HCT116 (cell line): ENCODE measurements around the gene NCKAP5. TPM values are rescaled to one million over a fixed set of nuclear protein-coding genes. Genes with fewer than 3 reads are reported as not detected.

Experiments
- ATAC-seq: fragments of 200-7000 bp; cut with Tn5 transposase; 2 replicates; pipeline ENCODE4 v1.9.1; 2020; ENCODE audit warnings: mild to moderate bottlenecking, moderate library complexity
- BruUV-seq: library from RNA; stranded (reverse); fragments of 400-500 nt; replicated peaks from 2 replicates; lab custom pipeline; 2021; lab: Mats Ljungman, UMichigan
- CTCF ChIA-PET: fragments of 300-600 bp; sonication (Branson Sonifier 250); formaldehyde crosslinking; loops from one replicate; lab custom pipeline; 2021; ENCODE audit warnings: antibody characterized with exemption; lab: Charles Lee
- POLR2A ChIA-PET: fragments of 300-600, 350-600 bp; sonication (Branson Sonifier 250); formaldehyde crosslinking; loops from one replicate; lab custom pipeline; 2021; ENCODE audit warnings: antibody characterized with exemption; lab: Charles Lee
- RAD21 ChIA-PET, 2 experiments: fragments of 300-600 bp; sonication (Branson Sonifier 250); formaldehyde crosslinking; loops; one replicate each; lab custom pipeline; 2023; ENCODE audit warnings: low total read pairs in 2 of 2; ENCODE audit not compliant: uncharacterized antibody in 2 of 2, unreplicated experiment in 2 of 2, low non-redundant PET in 1 of 2; lab: Charles Lee
- DNase-seq: peaks from one replicate; pipeline ENCODE4 v3.0.0-alpha.2; 2010; ENCODE audit warnings: low read depth, low spot score
- H2AFZ ChIP-seq: fragments of 200-600 bp; shearing (Covaris generic), sonication (generic); 2 replicates; pipeline ENCODE4 v1.6.1; 2017; ENCODE audit warnings: low read depth, mixed run types, mixed read lengths, antibody characterized with exemption, low read length; ENCODE audit not compliant: poor library complexity, severe bottlenecking
- H3K27ac ChIP-seq: 2 replicates; pipeline ENCODE4 v1.5.1; 2012; ENCODE audit warnings: low read depth, low read length
- H3K27me3 ChIP-seq: fragments of 200-600 bp; sonication (generic); 2 replicates; pipeline ENCODE4 v1.6.1; 2016; ENCODE audit warnings: mixed run types, low read length, mixed read lengths; ENCODE audit not compliant: insufficient read depth
- H3K36me3 ChIP-seq, 2 experiments: fragments of 200-500 bp in 1 of 2; fragments of 200-600 bp in 1 of 2; sonication (Bioruptor generic) in 1 of 2; sonication (generic) in 1 of 2; 2 replicates each; pipeline versions ENCODE4 v1.5.1 to v1.6.1; 2014 to 2016; ENCODE audit warnings: low read length in 2 of 2, inconsistent platforms in 1 of 2, mixed read lengths in 1 of 2, mixed run types in 1 of 2; ENCODE audit not compliant: insufficient read depth in 2 of 2, control insufficient read depth in 1 of 2
- H3K4me1 ChIP-seq, 2 experiments: fragments of 200-600 bp in 1 of 2; sonication (generic) in 1 of 2; 2 replicates each; pipeline versions ENCODE4 v1.5.1 to v1.6.1; 2012 to 2017; ENCODE audit warnings: low read length in 2 of 2, inconsistent platforms in 1 of 2, mild to moderate bottlenecking in 1 of 2, mixed read lengths in 1 of 2, mixed run types in 1 of 2, moderate library complexity in 1 of 2; ENCODE audit not compliant: insufficient read depth in 2 of 2, control insufficient read depth in 1 of 2
- H3K4me2 ChIP-seq: fragments of 200-600 bp; sonication (generic); 2 replicates; pipeline ENCODE4 v1.6.1; 2017; ENCODE audit warnings: mixed run types, low read length, mixed read lengths
- H3K4me3 ChIP-seq, 2 experiments: fragments of 200-600 bp in 1 of 2; sonication (generic) in 1 of 2; replicated peaks in 1 of 2; 2 replicates each; pipeline ENCODE4 v1.5.1; 2011 to 2016; ENCODE audit warnings: low read length in 2 of 2, control low read depth in 1 of 2, low read depth in 1 of 2, mild to moderate bottlenecking in 1 of 2, mixed read lengths in 1 of 2, mixed run types in 1 of 2
- H3K79me2 ChIP-seq: fragments of 200-600 bp; sonication (generic); 2 replicates; pipeline ENCODE4 v1.6.1; 2017; ENCODE audit warnings: mild to moderate bottlenecking, mixed run types, low read length, moderate library complexity, mixed read lengths; ENCODE audit not compliant: insufficient read depth
- H3K9ac ChIP-seq: fragments of 200-600 bp; sonication (generic); 2 replicates; pipeline ENCODE4 v1.6.1; 2016; ENCODE audit warnings: low read length, mixed read lengths
- H3K9me2 ChIP-seq: fragments of 200-600 bp; sonication (generic), shearing (Covaris generic); 2 replicates; pipeline ENCODE4 v1.6.1; 2017; ENCODE audit warnings: mixed run types, mild to moderate bottlenecking, moderate library complexity; ENCODE audit not compliant: insufficient read depth
- H3K9me3 ChIP-seq, 2 experiments: fragments of 200-500 bp in 1 of 2; fragments of 200-600 bp in 1 of 2; sonication (Bioruptor generic) in 1 of 2; sonication (generic) in 1 of 2; 2 replicates each; pipeline ENCODE4 v1.6.1; 2014 to 2017; ENCODE audit warnings: low read length in 2 of 2, mixed read lengths in 2 of 2, inconsistent platforms in 1 of 2, low read depth in 1 of 2, mild to moderate bottlenecking in 1 of 2, mixed run types in 1 of 2, moderate library complexity in 1 of 2; ENCODE audit not compliant: control insufficient read depth in 1 of 2, insufficient read depth in 1 of 2
- H4K20me1 ChIP-seq: fragments of 200-600 bp; sonication (generic), shearing (Covaris generic); 2 replicates; pipeline ENCODE4 v1.6.1; 2017; ENCODE audit warnings: mixed run types, mild to moderate bottlenecking, moderate library complexity; ENCODE audit not compliant: insufficient read depth
- CBX3 ChIP-seq: IDR thresholded peaks from 2 replicates; pipeline ENCODE4 v1.6.1; 2012; ENCODE audit warnings: low read depth
- CTCF ChIP-seq, 3 experiments: fragments of 200-600 bp in 1 of 3; sonication (generic) in 1 of 3; IDR thresholded peaks in 2 of 3; conservative IDR thresholded peaks in 1 of 3; 2 replicates each; pipeline ENCODE4 v1.5.1; 2012 to 2017; ENCODE audit warnings: low read depth in 2 of 3, low read length in 2 of 3, antibody characterized with exemption in 1 of 3, borderline replicate concordance in 1 of 3, control low read depth in 1 of 3, mild to moderate bottlenecking in 1 of 3, mixed read lengths in 1 of 3, mixed run types in 1 of 3, moderate library complexity in 1 of 3; ENCODE audit not compliant: insufficient read depth in 1 of 3
- ELF1 ChIP-seq: IDR thresholded peaks from 2 replicates; pipeline ENCODE4 v1.6.1; 2012; ENCODE audit warnings: low read depth, borderline replicate concordance
- EZH2 ChIP-seq: fragments of 200-600 bp; sonication (generic); IDR thresholded peaks from 2 replicates; pipeline ENCODE4 v1.6.1; 2017; ENCODE audit warnings: antibody characterized with exemption, mixed run types
- EZH2phosphoT487 ChIP-seq: fragments of 200-600 bp; IDR thresholded peaks from 2 replicates; pipeline ENCODE4 v1.6.1; 2018; ENCODE audit warnings: antibody characterized with exemption, borderline replicate concordance
- MAX ChIP-seq: IDR thresholded peaks from 2 replicates; pipeline ENCODE4 v1.6.1; 2012
- POLR2AphosphoS5 ChIP-seq: IDR thresholded peaks from 2 replicates; pipeline ENCODE4 v1.6.1; 2011; ENCODE audit warnings: mild to moderate bottlenecking, low read depth, low read length, moderate library complexity
- RAD21 ChIP-seq: IDR thresholded peaks from 2 replicates; pipeline ENCODE4 v1.6.1; 2012; ENCODE audit warnings: low read depth, mild to moderate bottlenecking
- REST ChIP-seq: IDR thresholded peaks from 2 replicates; pipeline ENCODE4 v1.6.1; 2012; ENCODE audit warnings: low read depth
- SIN3A ChIP-seq: IDR thresholded peaks from 2 replicates; pipeline ENCODE4 v1.6.1; 2012; ENCODE audit warnings: low read depth
- SRF ChIP-seq: IDR thresholded peaks from 2 replicates; pipeline ENCODE4 v1.6.1; 2012; ENCODE audit warnings: low read depth
- TCF7L2 ChIP-seq: IDR thresholded peaks from 2 replicates; pipeline ENCODE4 v1.7.0; 2011; ENCODE audit warnings: borderline replicate concordance, inconsistent platforms; ENCODE audit not compliant: insufficient read depth, insufficient read length; ENCODE audit errors: extremely low read depth
- ZBTB33 ChIP-seq: IDR thresholded peaks from 2 replicates; pipeline ENCODE4 v1.6.1; 2011; ENCODE audit warnings: mild to moderate bottlenecking, low read length, moderate library complexity; ENCODE audit not compliant: insufficient replicate concordance; ENCODE audit errors: extremely low read depth
- ZFX ChIP-seq: fragments of 450-650 bp; IDR thresholded peaks from 2 replicates; pipeline ENCODE4 v1.6.1; 2017
- ZNF274 ChIP-seq: fragments of 200-500 bp; sonication (Bioruptor generic); IDR thresholded peaks from 2 replicates; pipeline ENCODE4 v1.6.1; 2014; ENCODE audit warnings: mild to moderate bottlenecking, low read depth, low read length, inconsistent platforms
- intact Hi-C: fragments of 100-400 bp; cut with micrococcal nuclease; formaldehyde crosslinking; loops from 2 replicates; pipeline ENCODE4 v1.10.0; 2022
- total RNA-seq: library from RNA; stranded (reverse); gene quantifications from one replicate; pipeline ENCODE4 v1.2.1, GENCODE V29; 2021; ENCODE audit not compliant: unreplicated experiment

The NCKAP5 gene
- total RNA-seq, 1 experiment from 2014 or later, result 0.30 TPM

- TF ChIP-seq RAD21, result no peak
These were observed 838.7 kb downstream of the NCKAP5 start (continued) for GRCh38 chr2:132729522-132729921.

- ChIA-PET CTCF (no interaction called here), POLR2A (no interaction called here), RAD21 (no interaction called here)
- no peaks in the 10 kb centered on the region for H3K36me3 ChIP-seq
- no peaks in the 10 kb centered on the region for H3K9me3 ChIP-seq
- ATAC-seq (no peak), DNase-seq (no peak)
- H3K4me3 ChIP-seq, result no peak overlapping the region
- no peak overlapping the region for H3K9ac ChIP-seq
- intact Hi-C loops, result no loop called here
- no peaks in the 10 kb centered on the region for H4K20me1 ChIP-seq
- H3K4me2 ChIP-seq, result no peak overlapping the region
- H3K27me3 ChIP-seq, result peaks cover 11% of the 10 kb centered on the region; the same call in 1 of the 2 replicates
- H2AFZ ChIP-seq, result no peak overlapping the region
- no peak overlapping the region for H3K27ac ChIP-seq
- TF ChIP-seq ZBTB33 (no peak), EZH2 (no peak), SRF (no peak), POLR2AphosphoS5 (no peak), REST (no peak), CBX3 (no peak), TCF7L2 (no peak), EZH2phosphoT487 (no peak), ZNF274 (no peak), ZFX (no peak), MAX (no peak), SIN3A (no peak), ELF1 (no peak), CTCF (IDR thresholded peaks at IDR 0.05 in 2 of 3, conservative IDR thresholded peaks at IDR 0.05 in 1 of 3; ENCODE audit: borderline replicate concordance in 1 of 3, insufficient read depth in 1 of 3, low read depth in 2 of 3, low read length in 2 of 3) (no peak)
- no TSS peak for BruUV-seq
- H3K9me2 ChIP-seq, result no peaks in the 10 kb centered on the region
- H3K79me2 ChIP-seq, result no peaks in the 10 kb centered on the region
- no peaks in the 10 kb centered on the region for H3K4me1 ChIP-seq
These were observed 842.1 kb downstream of the NCKAP5 start for GRCh38 chr2:132726155-132726554.
